GM19372 (cell line): Measurements from ENCODE around the gene ZDHHC17.
"Not testable (repeated sequence)": the region's sequence is repeated elsewhere in the genome, so short reads cannot be mapped to it uniquely, and the experiment has no call there.

Experiments used
- ATAC-seq: cut with Tn5 transposase; IDR thresholded peaks from one replicate; pipeline ENCODE4 v1.9.1; 2021; ENCODE audit warnings: mild to moderate bottlenecking, low read depth, moderate library complexity; ENCODE audit not compliant: unreplicated experiment

The ZDHHC17 gene

GRCh38 chr12:76763746-76764675 lies at the start of gene ZDHHC17:
Gene ZDHHC17, plus strand, starts transcription at chr12:76764115. Its CDS starts 122 bp downstream, at chr12:76764237.
- ATAC-seq: peak; percentile 88

GRCh38 chr12:76714415-76714814 lies 49.5 kb upstream of the ZDHHC17 start:
- ATAC-seq: no peak

- ATAC-seq: no peak
Observed at GRCh38 chr12:76714861-76715260, 49.1 kb upstream of the ZDHHC17 start.

GRCh38 chr12:76715332-76715731 lies 48.6 kb upstream of the ZDHHC17 start:
- ATAC-seq: no peak

GRCh38 chr12:76717314-76717713 lies 46.6 kb upstream of the ZDHHC17 start:
- no peak for ATAC-seq

- no peak for ATAC-seq
Observed at GRCh38 chr12:76719171-76720041, 44.5 kb upstream of the ZDHHC17 start.

- no peak for ATAC-seq
Observed at GRCh38 chr12:76720068-76720467, 43.8 kb upstream of the ZDHHC17 start.

GRCh38 chr12:76726626-76727025 lies 37.3 kb upstream of the ZDHHC17 start:
- ATAC-seq: no peak

- not testable (repeated sequence) for ATAC-seq
Observed at GRCh38 chr12:76732188-76732587, 31.7 kb upstream of the ZDHHC17 start.

- ATAC-seq: not testable (repeated sequence)
Observed at GRCh38 chr12:76737689-76738088, 26.2 kb upstream of the ZDHHC17 start.

GRCh38 chr12:76738824-76739579 lies 24.9 kb upstream of the ZDHHC17 start:
- ATAC-seq: no peak

GRCh38 chr12:76739896-76740295 lies 24.0 kb upstream of the ZDHHC17 start:
- ATAC-seq: no peak

- ATAC-seq: no peak
Observed at GRCh38 chr12:76740501-76740900, 23.4 kb upstream of the ZDHHC17 start.

GRCh38 chr12:76745343-76745742 lies 18.6 kb upstream of the ZDHHC17 start:
- ATAC-seq: no peak

- no peak for ATAC-seq
Observed at GRCh38 chr12:76746516-76746915, 17.4 kb upstream of the ZDHHC17 start.

GRCh38 chr12:76747245-76747644 lies 16.7 kb upstream of the ZDHHC17 start:
- ATAC-seq: no peak

- ATAC-seq: no peak
Observed at GRCh38 chr12:76755829-76756379, 8.0 kb upstream of the ZDHHC17 start.

GRCh38 chr12:76757694-76758093 lies 6.2 kb upstream of the ZDHHC17 start:
- ATAC-seq: no peak

GRCh38 chr12:76762601-76762980 lies 1.3 kb upstream of the ZDHHC17 start:
- no peak for ATAC-seq

GRCh38 chr12:76764856-76765255 lies 941 bp downstream of the ZDHHC17 start:
- ATAC-seq: no peak
